ENCODE results near the gene CHKA.

DNA sequence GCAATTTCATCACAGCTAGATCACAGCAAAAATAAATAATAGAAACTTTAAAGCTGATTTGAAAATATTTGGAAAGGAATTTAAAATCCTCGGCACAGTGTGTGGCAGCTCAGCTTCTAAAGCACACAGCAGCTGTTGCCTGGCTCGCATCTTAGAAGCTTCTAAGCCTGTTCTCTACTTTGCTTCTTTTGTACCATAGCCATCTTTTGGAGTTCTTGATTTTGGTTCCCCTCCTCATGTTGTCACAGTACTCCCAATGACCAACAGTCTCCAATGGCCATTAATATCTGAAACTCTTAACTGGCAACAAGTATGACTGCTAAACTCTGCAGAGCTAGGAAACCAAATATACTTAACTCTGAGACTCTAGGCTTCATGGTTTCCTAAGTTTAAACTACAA, 28.8 kb downstream of the CHKA start:
- TF ChIP-seq, protein P1, sequence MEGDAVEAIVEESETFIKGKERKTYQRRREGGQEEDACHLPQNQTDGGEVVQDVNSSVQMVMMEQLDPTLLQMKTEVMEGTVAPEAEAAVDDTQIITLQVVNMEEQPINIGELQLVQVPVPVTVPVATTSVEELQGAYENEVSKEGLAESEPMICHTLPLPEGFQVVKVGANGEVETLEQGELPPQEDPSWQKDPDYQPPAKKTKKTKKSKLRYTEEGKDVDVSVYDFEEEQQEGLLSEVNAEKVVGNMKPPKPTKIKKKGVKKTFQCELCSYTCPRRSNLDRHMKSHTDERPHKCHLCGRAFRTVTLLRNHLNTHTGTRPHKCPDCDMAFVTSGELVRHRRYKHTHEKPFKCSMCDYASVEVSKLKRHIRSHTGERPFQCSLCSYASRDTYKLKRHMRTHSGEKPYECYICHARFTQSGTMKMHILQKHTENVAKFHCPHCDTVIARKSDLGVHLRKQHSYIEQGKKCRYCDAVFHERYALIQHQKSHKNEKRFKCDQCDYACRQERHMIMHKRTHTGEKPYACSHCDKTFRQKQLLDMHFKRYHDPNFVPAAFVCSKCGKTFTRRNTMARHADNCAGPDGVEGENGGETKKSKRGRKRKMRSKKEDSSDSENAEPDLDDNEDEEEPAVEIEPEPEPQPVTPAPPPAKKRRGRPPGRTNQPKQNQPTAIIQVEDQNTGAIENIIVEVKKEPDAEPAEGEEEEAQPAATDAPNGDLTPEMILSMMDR (conservative IDR thresholded peaks at IDR 0.05; ENCODE audit: low read length) = no peak
- no peak for TF ChIP-seq EZH2phosphoT487 (IDR thresholded peaks at IDR 0.05; ENCODE audit: borderline replicate concordance)
